ENCODE data around the gene VAT1L. TPM values are rescaled to one million over a fixed set of nuclear protein-coding genes. Genes with fewer than 3 reads are reported as not detected.

VAT1L gene
- total RNA-seq, 1 donor from 2014 or later = not detected

Other genes starting within 250 kb of the VAT1L start
- 6.7 and 7.3 TPM in 2 replicates for gene NUDT7, start 66.0 kb upstream of the VAT1L start, total RNA-seq
- not detected in 2 replicates for gene CLEC3A, start 234.0 kb downstream of the VAT1L start, total RNA-seq

Measured in T-helper 2 cell treated with Interferon-gamma antibody and Interleukin-4, amounts not matched to agents 100 ng/mL and 5 ng/mL, for 36 hours (primary cell).